Activated CD8-positive, alpha-beta memory T cell treated with anti-CD3 and anti-CD28 coated beads for 24 hours (primary cell): Measurements from ENCODE around the gene SH2D5.

ENCODE experiments used
- DNase-seq: peaks from one replicate; pipeline ENCODE4 v3.0.0-alpha.2; 2020

SH2D5 gene

DNA sequence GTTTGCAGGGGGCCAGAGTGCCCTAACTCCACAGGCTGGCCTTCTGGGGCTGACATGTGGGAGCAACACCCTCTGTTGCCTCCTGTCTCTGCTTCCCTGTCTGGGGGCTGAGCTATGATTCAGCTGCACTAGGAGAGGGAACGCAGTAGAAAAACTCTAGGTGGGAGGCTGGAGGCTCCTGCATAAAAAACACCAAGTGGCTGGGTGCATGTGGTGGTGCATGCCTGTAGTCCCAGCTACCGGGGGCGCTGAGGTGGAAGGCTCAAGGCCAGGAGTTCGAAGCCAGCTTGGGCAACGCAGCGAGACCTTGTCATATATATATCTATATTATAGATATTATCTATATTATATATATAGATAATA lies 20.3 kb downstream of the SH2D5 start:
- no peak for DNase-seq

DNA sequence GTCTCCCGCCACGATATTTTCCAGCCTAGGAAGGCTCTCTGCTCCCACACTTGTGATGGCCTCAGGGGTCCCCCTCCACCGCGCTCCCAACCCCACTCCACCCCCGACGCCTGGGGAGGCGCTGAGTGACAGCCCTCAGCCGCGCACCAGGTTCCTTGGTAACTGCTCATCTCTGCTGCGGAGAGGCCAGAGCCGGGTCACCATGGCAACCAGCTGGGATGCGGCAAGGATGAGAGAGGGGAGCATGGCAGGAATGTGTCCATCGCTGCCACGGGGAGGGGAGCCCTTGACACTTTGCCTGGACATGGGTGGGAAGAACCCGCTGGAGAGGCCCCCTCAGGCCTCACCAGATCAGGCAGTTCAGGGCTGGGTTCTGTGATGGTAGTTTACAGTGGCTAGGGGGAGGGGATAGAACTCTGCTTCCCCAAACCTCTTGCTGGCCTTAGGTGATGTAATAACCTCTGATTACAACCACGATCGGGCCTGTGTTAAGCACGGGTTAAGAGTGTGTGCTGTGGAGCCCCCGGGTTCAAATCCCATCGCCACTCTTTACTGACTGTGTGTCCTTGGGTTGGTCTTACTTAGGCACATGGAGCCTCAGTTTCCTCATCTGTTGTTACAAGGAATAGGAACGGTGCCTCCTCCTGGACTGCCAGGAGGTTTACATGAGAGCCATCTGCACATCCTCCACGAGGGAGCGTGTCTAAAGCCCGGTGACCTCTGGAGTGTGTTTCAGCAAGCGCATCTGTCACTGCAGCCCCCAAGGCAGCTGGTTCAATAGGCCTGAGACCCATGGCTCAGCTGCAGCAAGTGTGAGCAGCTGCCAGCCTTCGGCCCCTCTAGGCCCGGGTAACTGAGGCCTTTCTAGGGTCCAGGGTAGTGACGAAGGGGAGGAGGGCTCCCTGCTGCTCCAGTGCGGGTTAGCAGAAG lies 21.0 kb downstream of the SH2D5 start:
- DNase-seq: no peak

DNA sequence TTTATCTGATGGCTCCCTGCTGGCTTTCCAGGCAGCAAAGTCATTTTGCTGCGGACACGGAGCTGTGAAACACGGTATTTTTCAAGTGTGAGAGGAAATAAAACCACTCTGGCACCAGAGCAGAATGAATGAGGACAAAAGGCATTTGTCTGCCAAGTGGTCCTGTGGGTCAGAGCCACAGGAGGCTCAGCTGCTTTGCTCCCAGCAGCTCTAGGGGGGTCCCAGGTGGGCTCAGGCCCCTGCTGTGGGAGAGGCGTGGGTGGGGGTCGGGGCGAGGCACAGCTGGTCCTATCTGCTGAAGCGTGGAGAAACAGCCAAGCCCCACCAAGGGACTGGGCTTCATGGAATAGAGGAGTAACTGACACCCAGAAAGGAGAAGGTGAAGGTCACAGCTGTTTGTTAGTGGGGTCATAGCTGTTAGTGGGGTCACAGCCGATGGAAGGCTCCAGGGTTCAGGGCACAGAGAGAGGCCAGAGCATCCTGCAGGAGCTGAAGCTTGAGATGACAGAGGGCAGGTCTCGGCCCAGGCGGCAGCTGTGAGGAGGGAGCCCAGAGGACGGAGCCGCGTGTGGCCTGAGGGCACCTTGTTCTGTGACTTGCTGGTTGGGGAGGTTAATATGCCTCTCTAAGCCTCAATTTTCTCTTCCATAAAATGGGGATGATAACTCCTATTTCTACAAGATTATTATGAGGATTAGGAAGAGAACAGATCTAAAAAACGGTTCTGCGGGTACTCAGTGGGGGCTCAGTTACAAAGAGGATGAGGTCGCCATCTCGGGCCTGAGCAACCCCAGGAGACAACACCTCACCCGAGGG lies 21.8 kb downstream of the SH2D5 start:
- DNase-seq: no peak

DNA sequence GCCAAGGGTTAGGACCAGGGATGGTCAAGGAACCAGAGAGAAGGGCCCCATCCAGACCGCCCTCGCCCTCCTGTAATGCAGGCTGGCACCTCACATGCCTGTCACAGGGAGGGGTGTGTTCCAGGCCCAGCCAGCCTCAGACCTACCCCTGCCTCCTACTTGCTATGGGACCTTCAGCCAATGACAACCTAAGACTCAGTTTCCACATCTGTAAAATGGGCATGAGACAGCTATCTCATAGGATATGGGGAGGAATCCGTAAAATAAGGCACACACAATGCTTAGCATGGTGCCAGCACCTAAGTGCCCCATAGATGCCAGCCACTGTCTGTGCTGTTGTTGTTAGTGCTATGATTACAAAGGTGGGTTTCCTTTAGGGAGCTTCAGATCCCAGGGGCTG lies 22.6 kb downstream of the SH2D5 start:
- no peak for DNase-seq

DNA sequence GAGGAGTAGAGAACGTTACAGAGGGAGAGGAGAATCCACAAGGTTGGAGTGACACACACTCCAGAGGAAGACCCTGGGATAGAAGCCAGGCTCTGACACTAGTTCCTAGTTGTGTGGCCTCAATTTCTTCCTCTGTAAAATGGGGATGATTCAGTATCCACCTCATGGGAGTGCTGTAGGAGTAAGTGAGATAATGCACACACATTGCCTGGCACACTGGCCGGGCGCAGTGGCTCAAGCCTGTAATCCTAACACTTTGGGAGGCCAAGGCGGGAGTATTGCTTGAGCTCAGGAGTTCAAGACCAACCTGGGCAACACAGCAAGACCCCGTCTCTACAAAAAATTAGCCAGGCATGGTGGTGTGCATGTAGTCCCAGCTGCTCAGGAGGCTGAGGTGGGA lies 23.6 kb downstream of the SH2D5 start:
- DNase-seq: no peak

DNA sequence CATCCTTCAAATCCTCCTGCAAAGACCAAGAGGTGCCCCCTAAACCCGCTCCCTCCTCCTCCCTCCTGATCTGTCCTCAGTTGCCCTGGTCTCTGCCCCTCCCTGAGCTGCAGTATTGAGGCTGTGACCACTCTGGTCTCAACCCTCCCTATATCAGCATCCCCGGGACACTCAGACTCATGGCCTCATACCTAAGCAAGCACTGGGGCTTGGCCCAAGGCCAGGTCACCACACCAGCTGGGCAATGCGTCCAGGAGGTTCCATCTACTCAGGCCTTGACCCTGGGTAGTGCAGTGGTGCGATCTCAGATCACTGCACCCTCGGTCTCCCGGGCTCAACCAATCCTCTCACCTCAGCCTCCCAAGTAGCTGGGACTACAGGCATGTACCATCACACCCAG lies 24.4 kb downstream of the SH2D5 start:
- no peak for DNase-seq

DNA sequence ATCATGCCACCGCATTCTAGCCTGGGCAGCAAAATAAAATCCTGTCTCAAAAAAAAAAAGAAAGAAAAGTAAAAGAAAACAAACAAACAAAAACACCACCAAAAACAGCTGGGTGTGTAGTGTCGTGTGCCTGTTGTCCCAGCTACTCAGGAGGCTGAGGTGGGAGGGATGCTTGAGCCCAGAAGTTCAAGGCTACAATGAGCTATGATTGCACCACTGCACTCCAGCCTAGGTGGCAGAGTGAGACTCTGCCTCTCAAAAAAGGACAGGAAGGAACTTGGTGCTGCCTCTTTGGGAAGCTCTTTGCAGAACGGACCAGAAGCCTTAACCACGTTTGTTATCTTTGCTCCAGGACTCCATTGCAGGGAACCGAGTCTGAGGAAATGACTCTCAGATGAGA lies 25.7 kb downstream of the SH2D5 start:
- no peak for DNase-seq

DNA sequence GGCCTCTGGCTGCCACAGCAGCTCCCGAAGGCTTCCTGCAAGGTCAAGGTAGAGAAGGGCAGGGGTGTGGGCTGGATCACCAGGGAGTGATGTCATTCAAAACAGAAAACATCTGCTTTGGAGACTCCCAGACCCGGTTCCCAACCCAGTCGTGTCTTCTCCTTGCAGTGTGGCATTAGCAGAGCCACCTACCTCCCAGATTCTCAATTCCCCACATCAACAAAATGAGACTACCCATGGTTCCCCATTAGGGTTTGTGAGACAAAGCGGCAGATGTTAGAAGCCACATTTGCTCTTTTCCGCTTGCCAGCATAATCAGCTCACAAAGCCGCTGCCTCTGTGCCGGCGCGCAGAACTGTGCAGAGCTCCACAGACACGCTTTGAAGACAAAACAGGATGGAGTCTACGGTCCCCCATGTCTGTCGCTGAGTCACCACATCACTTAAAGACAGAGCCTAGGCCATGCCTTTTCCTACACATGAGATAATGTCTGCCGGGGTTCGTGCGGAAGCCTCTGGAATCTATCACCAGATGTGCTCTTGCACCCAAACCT lies 27.2 kb downstream of the SH2D5 start:
- DNase-seq: no peak

DNA sequence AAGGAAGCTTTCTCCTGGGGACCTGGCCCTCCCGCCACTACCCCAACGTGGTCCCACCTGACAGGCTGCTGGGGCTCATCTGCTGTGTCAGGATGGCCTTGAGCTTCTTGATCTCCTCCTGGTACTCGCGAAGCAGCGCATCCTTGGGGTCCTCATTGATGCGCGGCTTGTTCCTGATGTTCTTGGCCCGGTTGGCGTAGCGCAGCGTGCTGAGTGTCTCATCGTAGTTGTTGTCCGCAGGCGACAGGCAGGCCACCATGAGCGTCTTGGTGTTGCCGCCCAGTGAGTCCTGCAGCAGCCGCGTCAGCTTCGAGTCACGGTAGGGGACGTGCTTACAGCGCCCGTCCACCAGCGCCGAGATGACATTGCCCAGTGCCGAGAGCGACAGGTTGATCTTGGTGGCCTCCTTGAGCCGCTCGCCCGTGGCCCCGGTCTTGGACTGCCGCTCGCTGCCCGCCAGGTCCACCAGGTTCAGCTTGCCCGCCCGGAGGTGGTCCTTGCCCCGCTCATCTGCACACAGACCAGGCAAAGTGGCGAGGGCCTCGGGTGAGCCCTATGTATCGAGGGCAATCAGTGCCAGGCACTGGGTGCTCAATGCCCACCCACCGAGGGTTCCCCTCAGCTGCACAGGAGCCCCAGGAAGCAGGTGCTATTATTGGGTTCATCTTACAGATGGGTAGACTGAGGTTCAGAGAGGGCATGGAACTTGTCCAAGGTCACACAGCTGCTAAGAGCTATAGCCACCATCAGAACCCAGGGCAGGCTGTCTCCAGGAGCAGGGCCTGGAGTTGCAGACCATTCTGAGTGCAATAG lies 27.9 kb downstream of the SH2D5 start:
- no peak for DNase-seq

DNA sequence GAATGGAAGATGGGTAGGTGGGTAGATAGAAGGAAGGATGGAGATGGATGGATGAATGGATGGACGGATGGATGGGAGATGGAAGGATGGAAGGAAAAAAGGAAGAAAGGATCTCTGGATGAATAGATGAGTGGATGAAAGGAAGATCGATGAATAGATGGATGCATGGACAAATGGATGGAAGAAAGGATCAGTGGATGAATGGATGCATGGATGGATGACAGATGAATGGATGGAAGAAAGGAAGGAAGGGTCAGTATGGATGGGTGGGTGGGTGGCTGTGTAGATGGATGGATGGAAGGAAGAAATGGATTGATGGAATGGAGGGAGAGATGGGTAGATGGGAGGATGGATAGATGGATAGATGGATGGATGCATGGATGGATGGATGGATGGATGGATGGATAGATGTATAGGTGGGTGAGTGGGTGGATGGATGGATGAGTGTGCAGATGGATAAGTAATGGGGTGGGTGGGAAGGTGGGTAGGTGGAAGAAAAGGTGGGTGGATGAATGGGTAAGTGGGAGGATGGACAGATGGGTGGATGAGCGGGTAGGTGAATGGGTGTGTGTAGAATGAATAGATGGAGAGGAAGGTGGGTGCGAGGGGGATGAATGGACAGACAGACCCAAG lies 29.3 kb downstream of the SH2D5 start:
- DNase-seq: no peak

DNA sequence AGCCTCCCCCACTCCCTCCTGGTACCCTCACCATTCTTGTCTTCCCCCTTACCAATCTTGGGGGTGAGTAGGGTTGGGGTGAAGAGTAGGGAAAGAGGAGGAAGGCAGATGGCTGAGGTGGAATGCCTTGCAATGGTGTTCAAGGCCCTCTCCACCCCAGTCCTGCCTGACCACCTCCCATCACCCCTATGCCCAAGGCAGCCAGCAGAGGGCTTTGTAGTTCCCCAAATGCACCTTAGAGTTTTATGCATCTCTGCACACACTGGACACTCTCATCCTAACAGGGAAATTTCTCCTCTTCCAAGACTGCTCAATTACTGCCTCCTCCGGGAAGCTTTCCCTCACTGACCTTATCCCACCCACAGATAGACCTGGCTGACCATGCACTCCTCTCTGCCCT lies 30.1 kb downstream of the SH2D5 start:
- no peak for DNase-seq

DNA sequence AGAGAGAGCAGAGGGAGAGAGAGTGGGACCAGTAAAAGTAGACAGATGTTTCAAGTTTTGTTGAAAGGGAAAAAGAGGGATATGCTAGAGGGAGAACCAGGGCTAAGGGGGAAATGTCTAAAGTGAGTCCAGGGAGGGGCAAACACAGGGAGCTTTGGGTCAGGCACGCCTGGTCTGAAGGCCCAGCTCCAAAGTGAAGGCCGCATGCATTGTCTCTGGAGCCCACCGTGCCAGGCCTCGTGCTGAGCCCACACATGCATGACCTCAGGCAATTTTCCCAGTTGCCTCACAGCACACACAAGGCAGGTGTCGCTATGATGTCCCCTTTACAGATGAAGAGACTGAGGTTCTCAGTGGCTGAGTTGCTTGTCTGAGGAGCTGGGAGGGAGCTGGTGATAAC lies 30.7 kb downstream of the SH2D5 start:
- no peak for DNase-seq

DNA sequence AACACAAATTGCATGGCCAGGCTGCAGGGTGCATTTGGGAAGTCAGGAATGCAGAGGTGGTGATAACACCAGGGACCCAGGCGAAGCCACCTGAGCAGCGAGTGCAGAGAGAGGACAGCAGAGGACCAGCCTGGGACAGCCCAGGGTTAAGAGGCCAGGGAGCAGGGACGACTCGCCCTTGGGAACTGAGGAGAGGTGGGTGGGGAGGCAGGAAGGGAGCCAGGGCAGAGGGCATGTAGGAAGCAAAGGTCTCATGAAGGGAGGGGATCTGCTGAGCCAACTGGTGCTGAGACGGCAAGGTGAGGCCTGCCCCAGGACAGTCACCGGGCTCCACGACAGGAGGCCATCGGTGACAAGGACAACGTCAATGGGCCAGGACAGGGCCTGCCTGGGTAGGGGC lies 31.1 kb downstream of the SH2D5 start:
- DNase-seq: no peak

DNA sequence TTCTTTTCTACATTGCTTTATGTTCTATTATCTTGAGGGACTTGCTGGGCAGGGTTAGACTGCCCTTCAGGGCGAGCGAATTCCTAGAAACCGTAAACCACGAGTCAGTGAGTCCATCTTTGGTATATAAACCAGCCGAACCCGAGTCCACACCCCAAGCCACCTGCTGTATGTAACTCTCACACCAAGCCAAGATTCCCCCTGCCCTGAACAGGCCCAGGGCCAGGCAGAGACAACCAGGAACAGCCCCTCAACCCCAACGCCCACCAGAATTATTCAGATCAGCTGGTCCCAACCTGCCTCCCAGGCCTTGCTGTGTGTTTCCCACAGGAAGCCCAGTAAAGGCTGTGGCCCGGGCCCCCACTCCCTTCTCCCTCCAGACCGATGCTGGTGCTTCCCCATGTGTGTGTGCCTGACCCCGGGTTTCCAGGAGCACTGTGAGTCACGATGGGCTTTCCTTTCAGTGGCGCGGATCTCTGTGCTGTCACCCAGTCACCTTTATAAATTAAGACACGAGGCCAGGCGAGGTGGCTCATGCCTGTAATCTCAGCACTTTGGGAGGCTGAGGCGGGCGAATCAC lies 31.8 kb downstream of the SH2D5 start:
- DNase-seq: no peak

DNA sequence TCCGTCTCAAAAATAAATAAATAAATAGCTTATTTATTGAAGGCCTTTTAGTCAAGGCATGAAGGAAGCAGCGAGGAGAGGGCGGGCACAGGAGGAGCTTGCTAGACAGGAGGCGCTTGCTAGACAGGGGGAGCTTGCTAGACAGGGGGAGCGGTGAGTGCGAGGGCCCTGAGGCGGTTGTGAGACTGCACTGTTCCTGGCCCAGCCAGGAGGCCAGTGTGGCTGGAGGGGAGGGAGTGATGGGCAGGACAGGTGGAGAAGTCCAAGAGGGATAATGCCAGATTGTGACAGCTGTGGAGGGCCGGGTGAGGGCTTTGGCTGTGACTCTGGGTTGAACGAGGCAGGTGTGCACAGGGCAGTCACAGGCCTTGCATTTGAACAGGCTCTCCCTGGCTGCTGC lies 32.9 kb downstream of the SH2D5 start:
- no peak for DNase-seq

DNA sequence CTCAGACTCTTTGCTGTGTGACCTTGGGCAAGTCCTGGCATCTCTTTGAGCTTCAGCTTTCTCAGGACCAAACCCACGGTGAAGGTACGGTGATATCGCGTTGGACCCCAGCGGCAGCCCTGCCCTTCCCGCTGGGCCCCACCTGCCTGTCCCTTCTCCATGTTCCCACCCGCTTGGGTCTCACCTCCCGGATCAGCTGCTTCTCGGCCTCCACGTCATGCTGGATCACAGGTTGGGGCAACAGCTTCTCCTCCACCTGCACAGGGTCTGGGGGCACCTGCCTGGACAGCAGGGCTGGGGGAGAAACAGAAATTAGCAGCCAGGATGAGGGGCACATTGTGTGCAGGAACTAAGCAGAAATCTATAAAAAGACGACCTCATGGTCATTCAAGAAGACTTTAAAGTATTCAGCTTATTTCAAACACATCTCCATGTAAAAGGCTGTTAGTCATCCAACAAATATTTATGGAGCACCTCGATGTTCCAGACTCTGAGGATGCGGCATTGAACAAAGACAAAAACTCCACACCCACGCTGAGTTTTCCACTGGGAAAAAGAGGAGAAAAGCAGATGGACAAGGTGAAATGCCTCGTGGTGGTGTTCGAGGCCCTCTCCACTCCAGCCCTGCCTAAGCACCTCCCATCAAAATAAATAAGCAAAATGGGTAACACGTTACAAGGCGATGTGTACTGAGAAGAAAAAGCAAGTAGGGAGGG lies 34.1 kb downstream of the SH2D5 start:
- DNase-seq: no peak

DNA sequence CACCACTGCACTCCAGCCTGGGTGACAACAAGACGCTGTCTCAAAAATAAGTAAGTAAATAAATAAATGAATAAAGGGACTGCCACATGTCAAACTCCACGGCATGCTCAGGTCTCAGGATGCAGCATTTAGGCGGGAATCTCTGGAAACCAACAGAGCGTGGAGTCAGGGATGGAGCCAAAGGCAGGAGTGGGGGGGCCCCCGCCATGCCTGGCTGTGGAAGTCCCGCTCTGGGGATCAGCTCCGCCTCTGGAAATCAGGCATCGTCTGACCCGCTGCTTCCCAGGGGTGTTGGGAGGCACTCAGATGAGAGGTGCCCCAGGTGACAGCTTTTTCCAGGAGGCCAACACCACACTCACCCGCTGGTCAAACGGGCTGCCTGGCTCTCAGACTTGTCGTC lies 34.9 kb downstream of the SH2D5 start:
- DNase-seq: no peak

DNA sequence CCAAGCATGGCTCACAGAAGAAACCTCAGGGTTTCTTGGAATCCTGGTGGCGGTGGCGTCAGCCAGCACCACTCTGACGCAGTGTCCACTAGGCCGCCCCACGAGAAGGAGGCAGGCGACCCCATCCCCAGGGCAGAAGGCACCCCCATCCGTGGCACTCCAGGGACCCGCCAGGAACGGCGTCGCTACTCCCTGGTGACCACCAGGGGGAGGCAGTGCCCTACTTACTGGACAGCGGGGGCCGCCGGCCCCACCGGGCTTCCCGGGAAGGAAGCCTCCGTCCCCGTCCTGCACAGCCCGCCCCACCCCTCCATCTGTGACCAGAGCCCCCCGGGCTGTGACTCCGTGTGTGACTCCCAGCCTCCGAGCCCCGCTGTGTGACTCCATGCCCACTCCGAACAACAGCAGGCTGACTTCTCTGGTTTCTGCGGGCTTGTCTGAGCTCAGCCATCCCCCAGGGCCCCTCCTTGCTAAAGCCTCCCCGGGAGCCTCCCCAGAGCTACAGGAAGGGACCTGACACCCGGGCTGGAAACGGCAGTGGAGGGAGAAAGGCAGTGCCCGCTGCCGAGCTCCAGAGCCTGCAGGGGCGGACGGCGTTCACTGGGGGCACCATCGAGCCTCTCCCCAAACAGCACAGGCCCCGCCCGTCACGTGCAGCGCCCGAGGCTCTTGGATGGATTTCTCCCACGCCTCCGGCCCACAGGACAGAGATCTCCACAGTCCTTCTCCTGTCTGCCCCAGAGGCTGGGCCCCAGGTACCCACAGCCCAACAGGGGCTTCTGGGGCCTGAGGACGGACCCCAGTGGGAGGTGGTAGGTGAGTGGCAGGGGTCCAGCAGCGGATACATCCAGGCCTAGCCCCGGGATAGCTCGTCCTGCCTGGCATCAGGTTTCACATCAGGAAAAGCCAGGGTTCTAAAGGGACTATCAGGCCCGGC lies 35.8 kb downstream of the SH2D5 start:
- peak; percentile 90 for DNase-seq

DNA sequence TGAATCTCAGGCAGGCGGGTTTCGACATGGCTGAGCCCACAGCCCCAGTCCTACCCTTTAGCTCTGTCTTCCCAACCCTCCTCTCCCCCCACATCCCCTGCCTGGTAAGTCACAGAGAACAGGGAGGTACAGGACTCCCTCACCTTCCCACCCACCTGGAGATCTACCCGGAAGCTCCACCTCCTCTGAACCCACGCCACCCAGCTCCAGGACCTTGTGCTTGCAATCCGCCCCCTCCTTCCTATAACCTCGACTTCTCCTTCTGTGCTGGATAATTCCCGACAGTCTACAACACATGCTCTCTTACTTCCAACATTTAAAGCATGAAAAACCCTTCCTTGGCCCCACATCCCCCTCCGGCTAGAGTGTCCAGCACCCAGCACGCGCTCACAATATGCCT lies 37.0 kb downstream of the SH2D5 start:
- DNase-seq: no peak

DNA sequence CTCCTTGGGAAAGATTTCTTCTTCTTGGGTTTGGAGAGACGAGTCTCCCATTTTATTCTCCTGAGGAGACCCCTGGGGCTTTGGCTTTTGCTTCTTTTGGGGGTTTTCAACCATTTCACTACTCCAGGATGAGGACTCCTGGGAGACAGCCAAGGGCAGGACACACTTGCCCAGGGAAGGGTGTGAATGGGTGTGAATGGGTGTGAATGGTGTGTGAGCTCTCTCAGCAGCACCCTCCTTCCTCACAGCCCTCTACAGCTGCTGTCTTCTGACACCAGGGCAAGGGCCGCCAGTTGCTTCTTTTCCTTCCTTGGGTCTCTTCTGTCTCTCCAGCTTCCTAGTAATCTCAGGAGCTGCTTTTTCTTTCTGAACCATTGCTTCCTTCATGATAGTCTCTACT lies 38.9 kb downstream of the SH2D5 start:
- DNase-seq: no peak
